ENCODE data around the gene DOCK7. TPM values are rescaled to one million over a fixed set of nuclear protein-coding genes. Genes with fewer than 3 reads are reported as not detected.

DOCK7 gene
- polyA plus RNA-seq, 1 of the 3 experiments (the other 2 are of a cell fraction), result 27.6 TPM

DNA sequence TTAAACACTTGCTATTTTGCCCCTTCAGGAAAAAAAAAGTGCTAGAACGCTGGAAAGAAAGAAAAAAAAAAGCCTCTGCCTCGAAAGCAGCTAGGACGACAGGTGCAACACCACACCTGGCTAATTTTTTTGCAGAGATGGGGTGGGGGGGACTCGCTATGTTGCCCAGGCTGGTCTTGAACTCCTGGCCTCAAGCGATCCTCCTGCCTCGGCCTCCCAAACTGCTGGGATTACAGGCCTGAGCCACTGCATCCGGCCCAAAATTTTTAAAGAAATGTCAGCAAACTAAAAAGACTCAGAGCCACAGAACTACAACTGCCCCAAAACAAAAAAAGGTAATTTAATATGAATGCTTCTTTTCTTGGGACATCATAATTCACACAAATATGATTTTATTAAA is 1.4 kb downstream of the DOCK7 start:
- Histone ChIP-seq H3K4me2 (peak overlapping the region; percentile 79), H3K27ac (ENCODE audit: low read depth in 2 of 2, low read length in 1 of 2) (peak overlapping the region; percentile 68 to 88; a peak in 3 of 4 replicates), H3K9ac (peak overlapping the region; percentile 90), H3K79me2 (ENCODE audit: insufficient read depth) (peaks cover 57% of the 10 kb centered on the region), H3K9me3 (no peaks in the 10 kb centered on the region), H4K20me1 (ENCODE audit: insufficient read depth) (peaks cover 35% of the 10 kb centered on the region), H3K27me3 (ENCODE audit: insufficient read depth) (no peaks in the 10 kb centered on the region), H2AFZ (ENCODE audit: low read depth) (no peak overlapping the region), H3K9me2 (no peaks in the 10 kb centered on the region), H3K4me3 (ENCODE audit: low read depth in 2 of 2, low read length in 1 of 2) (peak overlapping the region; percentile 76 to 85; a peak in 3 of 4 replicates), H3F3A (replicated peaks; ENCODE audit: insufficient read depth) (peaks cover 37% of the 10 kb centered on the region), H3K36me3 (replicated peaks in 1 of 2; ENCODE audit: control insufficient read depth in 1 of 2, insufficient read depth in 2 of 2, low read length in 1 of 2) (peaks cover under 1 to 4% of the 10 kb centered on the region in 2 experiments), H3K4me1 (ENCODE audit: control insufficient read depth in 1 of 2, insufficient read depth in 2 of 2, low read depth in 1 of 2, low read length in 1 of 2) (peaks cover 29 to 35% of the 10 kb centered on the region in 2 experiments; a peak in 3 of 4 replicates)
- ChIA-PET CTCF (interaction anchor here (1.1 to 1.3 kb wide), 2 partner anchors 161 to 179 kb away, joined by 3 to 6 read pairs; no protein-coding TSS in a partner anchor), POLR2A (no interaction called here)
- DNase-seq, result no peak
- 86% methylated on average over 7 of the region's 7 CpGs for WGBS (ENCODE audit: low lambda C conversion rate)
- TF ChIP-seq RAD21 (IDR thresholded peaks at IDR 0.05; ENCODE audit: low read length) (no peak), FOSL2 (IDR thresholded peaks at IDR 0.05; ENCODE audit: borderline replicate concordance, low read depth) (no peak)
- TF ChIP-seq, protein P1, sequence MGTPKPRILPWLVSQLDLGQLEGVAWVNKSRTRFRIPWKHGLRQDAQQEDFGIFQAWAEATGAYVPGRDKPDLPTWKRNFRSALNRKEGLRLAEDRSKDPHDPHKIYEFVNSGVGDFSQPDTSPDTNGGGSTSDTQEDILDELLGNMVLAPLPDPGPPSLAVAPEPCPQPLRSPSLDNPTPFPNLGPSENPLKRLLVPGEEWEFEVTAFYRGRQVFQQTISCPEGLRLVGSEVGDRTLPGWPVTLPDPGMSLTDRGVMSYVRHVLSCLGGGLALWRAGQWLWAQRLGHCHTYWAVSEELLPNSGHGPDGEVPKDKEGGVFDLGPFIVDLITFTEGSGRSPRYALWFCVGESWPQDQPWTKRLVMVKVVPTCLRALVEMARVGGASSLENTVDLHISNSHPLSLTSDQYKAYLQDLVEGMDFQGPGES (IDR thresholded peaks at IDR 0.05; ENCODE audit: low read depth, low read length), result no peak

DNA sequence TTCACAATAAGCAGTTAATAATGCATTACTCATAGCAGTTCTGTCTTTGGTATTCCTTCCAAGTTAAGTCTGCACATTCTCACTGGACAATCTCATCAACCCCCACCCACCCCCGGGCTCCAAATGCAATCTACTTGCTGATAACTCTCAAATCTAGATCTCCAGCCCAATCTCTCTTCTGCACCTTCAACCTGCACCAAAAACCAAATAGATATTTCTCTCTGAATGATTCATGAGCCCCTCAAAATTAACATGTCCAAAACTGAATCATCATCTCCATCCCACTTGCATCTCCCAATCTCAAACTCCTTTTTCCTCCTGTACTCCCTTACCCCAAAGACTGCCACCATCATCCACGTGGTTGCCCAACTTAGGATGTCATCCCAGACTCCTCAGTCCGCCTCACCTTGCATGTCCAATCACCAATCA is 2.7 kb downstream of the DOCK7 start:
- no peak overlapping the region for H2AFZ ChIP-seq (ENCODE audit: low read depth)
- H3K79me2 ChIP-seq (ENCODE audit: insufficient read depth), result peaks cover 71% of the 10 kb centered on the region
- peaks cover 2 to 8% of the 10 kb centered on the region in 2 experiments for H3K36me3 ChIP-seq (replicated peaks in 1 of 2; ENCODE audit: control insufficient read depth in 1 of 2, insufficient read depth in 2 of 2, low read length in 1 of 2)
- no peaks in the 10 kb centered on the region for H3K27me3 ChIP-seq (ENCODE audit: insufficient read depth)
- peaks cover 35% of the 10 kb centered on the region for H4K20me1 ChIP-seq (ENCODE audit: insufficient read depth)
- no peak for DNase-seq
- H3K4me1 ChIP-seq (ENCODE audit: control insufficient read depth in 1 of 2, insufficient read depth in 2 of 2, low read depth in 1 of 2, low read length in 1 of 2), result peaks cover 24 to 25% of the 10 kb centered on the region in 2 experiments; a peak in 3 of 4 replicates
- H3K27ac ChIP-seq (ENCODE audit: low read depth in 2 of 2, low read length in 1 of 2), result peak overlapping the region in 1 of 2 experiments; percentile 38; a peak in 1 of 4 replicates
- no peak overlapping the region for H3K9ac ChIP-seq
- no peaks in the 10 kb centered on the region for H3K9me3 ChIP-seq
- ChIA-PET POLR2A (no interaction called here), CTCF (no interaction called here)
- H3F3A ChIP-seq (replicated peaks; ENCODE audit: insufficient read depth), result peaks cover 30% of the 10 kb centered on the region
- H3K4me3 ChIP-seq (ENCODE audit: low read depth in 2 of 2, low read length in 1 of 2), result peak overlapping the region in 1 of 2 experiments; percentile 49; a peak in 2 of 4 replicates
- peak overlapping the region; percentile 75 for H3K4me2 ChIP-seq
- WGBS (ENCODE audit: low lambda C conversion rate), result 47% methylated on average over 3 of the region's 3 CpGs
- H3K9me2 ChIP-seq, result no peaks in the 10 kb centered on the region
- no peak for TF ChIP-seq USF2 (IDR thresholded peaks at IDR 0.05; ENCODE audit: borderline replicate concordance, low read depth, low read length)
- TF ChIP-seq, protein P2, sequence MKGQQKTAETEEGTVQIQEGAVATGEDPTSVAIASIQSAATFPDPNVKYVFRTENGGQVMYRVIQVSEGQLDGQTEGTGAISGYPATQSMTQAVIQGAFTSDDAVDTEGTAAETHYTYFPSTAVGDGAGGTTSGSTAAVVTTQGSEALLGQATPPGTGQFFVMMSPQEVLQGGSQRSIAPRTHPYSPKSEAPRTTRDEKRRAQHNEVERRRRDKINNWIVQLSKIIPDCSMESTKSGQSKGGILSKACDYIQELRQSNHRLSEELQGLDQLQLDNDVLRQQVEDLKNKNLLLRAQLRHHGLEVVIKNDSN (IDR thresholded peaks at IDR 0.05; ENCODE audit: borderline replicate concordance, low read depth), result no peak
- peak; percentile 46; the same call in 1 of the 2 replicates for TF ChIP-seq MAX (IDR thresholded peaks at IDR 0.05; ENCODE audit: low read depth)
- TF ChIP-seq, protein P1 (IDR thresholded peaks at IDR 0.05; ENCODE audit: low read depth, low read length), result no peak
- no peak for TF ChIP-seq POLR2AphosphoS5 (IDR thresholded peaks at IDR 0.05; ENCODE audit: low read depth, low read length)
- TF ChIP-seq NRF1 (IDR thresholded peaks at IDR 0.05; ENCODE audit: low read depth, low read length), result no peak
- 0 out of 2 replicates have a peak, but pooled peaks have one; percentile 24 for TF ChIP-seq FOSL2 (IDR thresholded peaks at IDR 0.05; ENCODE audit: borderline replicate concordance, low read depth)
- no peak for TF ChIP-seq EP300 (IDR thresholded peaks at IDR 0.05; ENCODE audit: borderline replicate concordance in 1 of 2, low read depth in 1 of 2, low read length in 1 of 2)
- no peak for TF ChIP-seq RXRA (IDR thresholded peaks at IDR 0.05; ENCODE audit: borderline replicate concordance, low read depth)
- TF ChIP-seq REST (IDR thresholded peaks at IDR 0.05; ENCODE audit: low read depth, low read length), result no peak
- TF ChIP-seq SMC3 (IDR thresholded peaks at IDR 0.05; ENCODE audit: low read depth, low read length), result no peak
- TF ChIP-seq FOXM1 (IDR thresholded peaks at IDR 0.05; ENCODE audit: low read depth), result no peak
- TF ChIP-seq FOXJ3 (CRISPR knock-in tag; IDR thresholded peaks at IDR 0.05), result no peak
- TF ChIP-seq GABPA (IDR thresholded peaks at IDR 0.05; ENCODE audit: low read depth), result no peak
- TF ChIP-seq ELF1 (IDR thresholded peaks at IDR 0.05), result no peak
- TF ChIP-seq JUND (IDR thresholded peaks at IDR 0.05), result no peak
- TF ChIP-seq CHD2 (IDR thresholded peaks at IDR 0.05; ENCODE audit: low read length, partially characterized antibody), result no peak
- TF ChIP-seq TCF12 (IDR thresholded peaks at IDR 0.05), result peak; percentile 78
- TF ChIP-seq TAF1 (IDR thresholded peaks at IDR 0.05; ENCODE audit: borderline replicate concordance, low read depth, low read length), result no peak

All from SK-N-SH (cell line).